ENCODE measurements around the gene PGM2L1.

DNA sequence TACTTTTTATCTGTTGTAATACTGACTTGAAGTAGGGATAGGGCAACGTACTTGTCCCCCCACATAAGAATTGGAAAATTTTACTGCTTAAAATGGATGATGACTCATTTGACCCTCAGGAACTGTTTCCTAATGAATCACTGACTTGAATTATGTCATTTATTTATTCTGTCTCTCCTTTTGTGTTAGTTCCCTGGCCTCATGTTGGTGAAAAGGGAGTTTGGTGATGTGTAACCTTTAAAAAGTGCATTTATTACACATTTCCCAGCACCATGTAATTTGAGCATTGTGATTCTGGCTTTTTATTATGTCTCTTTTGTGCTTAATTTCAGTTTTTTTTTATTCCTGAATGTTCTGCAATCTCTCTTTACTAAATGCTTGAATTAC, 20.3 kb upstream of the PGM2L1 start:
- TF ChIP-seq, protein P1, sequence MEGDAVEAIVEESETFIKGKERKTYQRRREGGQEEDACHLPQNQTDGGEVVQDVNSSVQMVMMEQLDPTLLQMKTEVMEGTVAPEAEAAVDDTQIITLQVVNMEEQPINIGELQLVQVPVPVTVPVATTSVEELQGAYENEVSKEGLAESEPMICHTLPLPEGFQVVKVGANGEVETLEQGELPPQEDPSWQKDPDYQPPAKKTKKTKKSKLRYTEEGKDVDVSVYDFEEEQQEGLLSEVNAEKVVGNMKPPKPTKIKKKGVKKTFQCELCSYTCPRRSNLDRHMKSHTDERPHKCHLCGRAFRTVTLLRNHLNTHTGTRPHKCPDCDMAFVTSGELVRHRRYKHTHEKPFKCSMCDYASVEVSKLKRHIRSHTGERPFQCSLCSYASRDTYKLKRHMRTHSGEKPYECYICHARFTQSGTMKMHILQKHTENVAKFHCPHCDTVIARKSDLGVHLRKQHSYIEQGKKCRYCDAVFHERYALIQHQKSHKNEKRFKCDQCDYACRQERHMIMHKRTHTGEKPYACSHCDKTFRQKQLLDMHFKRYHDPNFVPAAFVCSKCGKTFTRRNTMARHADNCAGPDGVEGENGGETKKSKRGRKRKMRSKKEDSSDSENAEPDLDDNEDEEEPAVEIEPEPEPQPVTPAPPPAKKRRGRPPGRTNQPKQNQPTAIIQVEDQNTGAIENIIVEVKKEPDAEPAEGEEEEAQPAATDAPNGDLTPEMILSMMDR (IDR thresholded peaks at IDR 0.05; ENCODE audit: low read length), result no peak
- TF ChIP-seq EZH2 (optimal IDR thresholded peaks at IDR 0.05; ENCODE audit: low read depth, low read length), result no peak
- TF ChIP-seq EZH2phosphoT487 (IDR thresholded peaks at IDR 0.05; ENCODE audit: low read length), result no peak
